Right lobe of liver (tissue), 6 donors: Measurements from ENCODE around the gene TTLL5. TPM values are rescaled to one million over a fixed set of nuclear protein-coding genes. Genes with fewer than 3 reads are reported as not detected.

Experiments
- ATAC-seq, 4 donors: fragments of 200-7000 bp; cut with Tn5 transposase; one replicate each; pipeline ENCODE4 v1.9.1; 2020; ENCODE audit warnings: mild to moderate bottlenecking in 4 of 4, moderate library complexity in 4 of 4
- DNase-seq, 3 donors: peaks; one replicate each; pipeline ENCODE4 v3.0.0-alpha.2; 2020
- H3K27ac ChIP-seq, 3 donors: fragments of 200-600 bp; one replicate each; pipeline ENCODE4 v1.8.0; 2022
- H3K27me3 ChIP-seq, 2 donors: fragments of 200-600 bp; one replicate each; pipeline ENCODE4 v1.8.0; 2022
- H3K36me3 ChIP-seq, 4 donors: fragments of 200-600 bp; sonication (generic) in 1 of 4; one replicate each; pipeline versions ENCODE4 v1.5.1 to v1.8.0; 2017 to 2022; ENCODE audit warnings: control low read depth in 1 of 4
- H3K4me1 ChIP-seq, 4 donors: fragments of 200-600 bp; sonication (generic) in 1 of 4; one replicate each; pipeline versions ENCODE4 v1.5.1 to v1.8.0; 2017 to 2022; ENCODE audit warnings: control low read depth in 1 of 4
- H3K4me3 ChIP-seq, 3 donors: fragments of 200-600 bp; one replicate each; pipeline ENCODE4 v1.8.0; 2022
- H3K9me3 ChIP-seq, 4 donors: fragments of 200-600 bp; sonication (generic) in 1 of 4; one replicate each; pipeline versions ENCODE4 v1.5.1 to v1.8.0; 2017 to 2022; ENCODE audit warnings: control low read depth in 1 of 4
- POLR2A ChIP-seq: fragments of 450-650 bp; IDR thresholded peaks from one replicate; pipeline ENCODE4 v1.6.1; 2017; ENCODE audit warnings: antibody characterized with exemption, mild to moderate bottlenecking
- WGBS: methylation state at CpG from one replicate; pipeline ENCODE4 v1.1.6; 2018; ENCODE audit warnings: low coverage, low lambda C conversion rate; ENCODE audit not compliant: insufficient coverage; ENCODE audit errors: missing lambda C conversion rate; 5-methylcytosine and 5-hydroxymethylcytosine counted together
- intact Hi-C, 2 donors: fragments of 100-400 bp; cut with DNase I; formaldehyde crosslinking; loops; one replicate each; pipeline versions ENCODE4 v1.11.2 to v1.14.1; 2022
- total RNA-seq, 6 experiments: library from RNA; depleted of rRNA in 2 of 6; stranded (reverse); fragments of >200 nt in 2 of 6; fragmentation: NEBNext Ultra II Directional in 3 of 6; extraction: Animal tissue kit (Norgen Biotek cat#: 25700) in 3 of 6; gene quantifications; one replicate each; pipeline versions ENCODE4 v1.1.0 to v1.2.4, GENCODE V29; 2016 to 2023
- TF ChIP-seq, protein P1 (sequence below), 4 donors: fragments of 200-600 bp in 3 of 4; fragments of 450-650 bp in 1 of 4; IDR thresholded peaks; one replicate each; pipeline versions ENCODE4 v1.5.1 to v1.8.0; 2016 to 2022; ENCODE audit warnings: antibody characterized with exemption in 4 of 4, mild to moderate bottlenecking in 2 of 4
- donor health status: DM: no; HTN: yes; CAD: no.
- donor health status: DM: no; HTN: no; CAD: no.
- donor health status: DM: no; HTN: no; CAD: no.
- donor health status: DM: no; HTN: yes; CAD: no.
- donor health status: DM: no; HTN: yes; CAD: no.

Gene TTLL5
- total RNA-seq, 6 experiments from 2014 or later: 7.4 to 13.8 (median 11.9) TPM

DNA sequence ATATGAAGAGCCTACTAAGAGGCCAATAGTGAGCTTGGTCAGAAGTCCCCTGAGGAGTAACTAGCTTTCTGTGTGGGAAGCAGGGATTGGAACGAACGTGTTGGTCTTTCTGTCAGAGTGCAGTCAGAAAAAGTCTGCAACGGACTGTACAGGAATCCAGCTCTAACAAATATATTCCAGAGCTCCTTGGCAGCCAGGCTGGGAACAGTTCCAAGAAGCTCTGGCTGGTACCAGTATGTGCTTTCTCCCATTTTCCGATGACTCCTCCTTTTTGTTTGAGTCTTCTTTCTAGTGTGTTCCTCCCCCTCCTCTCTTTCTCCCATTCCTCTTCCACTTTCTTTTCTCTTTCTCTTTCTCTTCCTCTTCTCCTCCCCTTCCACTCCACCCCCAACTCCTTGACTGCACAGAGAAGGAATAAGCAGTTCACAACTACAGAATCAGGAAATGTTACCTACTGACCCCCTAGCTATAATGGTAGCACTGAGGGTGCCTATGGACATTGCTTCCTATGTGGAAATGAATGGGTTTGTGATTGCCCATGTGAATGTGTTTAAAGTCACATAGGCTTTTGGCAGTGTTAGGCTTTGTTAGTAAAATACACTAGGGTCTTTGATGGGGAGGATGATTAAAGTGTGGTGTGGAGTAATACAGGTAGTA, 59.9 kb downstream of the TTLL5 start:
- H3K4me1 ChIP-seq: peaks cover 0 to 18% (median 7%) of the 10 kb centered on the region in 4 donors
- H3K27me3 ChIP-seq: no peaks in the 10 kb centered on the region
- no peaks in the 10 kb centered on the region for H3K9me3 ChIP-seq
- WGBS: 39% methylated on average over 4 of the region's 4 CpGs
- ATAC-seq: peak; percentile 53 to 69 (median 60)
- peak overlapping the region in 1 of 3 donors; percentile 17 for H3K27ac ChIP-seq
- H3K4me3 ChIP-seq: no peak overlapping the region
- no peaks in the 10 kb centered on the region for H3K36me3 ChIP-seq
- no peak for TF ChIP-seq POLR2A
- intact Hi-C loops: no loop called here
- peak in 1 of 3 donors; percentile 71 for DNase-seq

GRCh38 chr14:75723716-75724115, 62.7 kb downstream of the TTLL5 start:
- H3K4me3 ChIP-seq: no peak overlapping the region
- intact Hi-C loops: no loop called here
- no peak for DNase-seq
- H3K27ac ChIP-seq: peak overlapping the region in 1 of 3 donors; percentile 47
- no peaks in the 10 kb centered on the region for H3K27me3 ChIP-seq
- no peaks in the 10 kb centered on the region for H3K9me3 ChIP-seq
- H3K4me1 ChIP-seq: peaks cover 0 to 11% (median 0%) of the 10 kb centered on the region in 4 donors
- 67% methylated on average over 1 of the region's 1 CpG for WGBS
- TF ChIP-seq, protein P1, sequence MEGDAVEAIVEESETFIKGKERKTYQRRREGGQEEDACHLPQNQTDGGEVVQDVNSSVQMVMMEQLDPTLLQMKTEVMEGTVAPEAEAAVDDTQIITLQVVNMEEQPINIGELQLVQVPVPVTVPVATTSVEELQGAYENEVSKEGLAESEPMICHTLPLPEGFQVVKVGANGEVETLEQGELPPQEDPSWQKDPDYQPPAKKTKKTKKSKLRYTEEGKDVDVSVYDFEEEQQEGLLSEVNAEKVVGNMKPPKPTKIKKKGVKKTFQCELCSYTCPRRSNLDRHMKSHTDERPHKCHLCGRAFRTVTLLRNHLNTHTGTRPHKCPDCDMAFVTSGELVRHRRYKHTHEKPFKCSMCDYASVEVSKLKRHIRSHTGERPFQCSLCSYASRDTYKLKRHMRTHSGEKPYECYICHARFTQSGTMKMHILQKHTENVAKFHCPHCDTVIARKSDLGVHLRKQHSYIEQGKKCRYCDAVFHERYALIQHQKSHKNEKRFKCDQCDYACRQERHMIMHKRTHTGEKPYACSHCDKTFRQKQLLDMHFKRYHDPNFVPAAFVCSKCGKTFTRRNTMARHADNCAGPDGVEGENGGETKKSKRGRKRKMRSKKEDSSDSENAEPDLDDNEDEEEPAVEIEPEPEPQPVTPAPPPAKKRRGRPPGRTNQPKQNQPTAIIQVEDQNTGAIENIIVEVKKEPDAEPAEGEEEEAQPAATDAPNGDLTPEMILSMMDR (IDR thresholded peaks at IDR 0.05): no peak
- TF ChIP-seq POLR2A: no peak
- H3K36me3 ChIP-seq: no peaks in the 10 kb centered on the region
- ATAC-seq: peak; percentile 44 to 57 (median 46)

- TF ChIP-seq, protein P1 (IDR thresholded peaks at IDR 0.05): no peak
- TF ChIP-seq POLR2A: no peak
- Histone ChIP-seq H3K4me1 (peaks cover 0 to 11% (median 0%) of the 10 kb centered on the region in 4 donors), H3K27me3 (no peaks in the 10 kb centered on the region), H3K36me3 (no peaks in the 10 kb centered on the region), H3K4me3 (no peak overlapping the region), H3K27ac (peak overlapping the region; percentile 10 to 47 (median 21)), H3K9me3 (no peaks in the 10 kb centered on the region)
- no peak for DNase-seq
- intact Hi-C loops: no loop called here
- ATAC-seq: peak in 2 of 4 donors; percentile 24 to 47
- 66% methylated on average over 3 of the region's 6 CpGs for WGBS
Measured at GRCh38 chr14:75724414-75725204, 63.6 kb downstream of the TTLL5 start.

- H3K27ac ChIP-seq: peak overlapping the region in 2 of 3 donors; percentile 9 to 21
- peak in 2 of 4 donors; percentile 42 to 57 for ATAC-seq
- whole genome bisulfite sequencing: 72% methylated on average over 3 of the region's 3 CpGs
Measured at GRCh38 chr14:75725481-75725880, 64.4 kb downstream of the TTLL5 start.

More at GRCh38 chr14:75725481-75725880, 64.4 kb downstream of the TTLL5 start:
- Histone ChIP-seq H3K9me3 (no peaks in the 10 kb centered on the region), H3K4me3 (no peak overlapping the region), H3K36me3 (no peaks in the 10 kb centered on the region), H3K4me1 (peaks cover 0 to 7% (median 0%) of the 10 kb centered on the region in 4 donors), H3K27me3 (no peaks in the 10 kb centered on the region)
- no peak for DNase-seq
- intact Hi-C loops: no loop called here
- no peak for TF ChIP-seq POLR2A
- TF ChIP-seq, protein P1 (IDR thresholded peaks at IDR 0.05): no peak
